ENCODE measurements around the gene ROR2. TPM values are rescaled to one million over a fixed set of nuclear protein-coding genes. Genes with fewer than 3 reads are reported as not detected.
"Not testable (repeated sequence)": the region's sequence is repeated elsewhere in the genome, so short reads cannot be mapped to it uniquely, and the experiment has no call there.

ROR2 gene
- total RNA-seq, 3 donors from 2014 or later, result 3.9 to 56.0 (median 6.5) TPM

DNA sequence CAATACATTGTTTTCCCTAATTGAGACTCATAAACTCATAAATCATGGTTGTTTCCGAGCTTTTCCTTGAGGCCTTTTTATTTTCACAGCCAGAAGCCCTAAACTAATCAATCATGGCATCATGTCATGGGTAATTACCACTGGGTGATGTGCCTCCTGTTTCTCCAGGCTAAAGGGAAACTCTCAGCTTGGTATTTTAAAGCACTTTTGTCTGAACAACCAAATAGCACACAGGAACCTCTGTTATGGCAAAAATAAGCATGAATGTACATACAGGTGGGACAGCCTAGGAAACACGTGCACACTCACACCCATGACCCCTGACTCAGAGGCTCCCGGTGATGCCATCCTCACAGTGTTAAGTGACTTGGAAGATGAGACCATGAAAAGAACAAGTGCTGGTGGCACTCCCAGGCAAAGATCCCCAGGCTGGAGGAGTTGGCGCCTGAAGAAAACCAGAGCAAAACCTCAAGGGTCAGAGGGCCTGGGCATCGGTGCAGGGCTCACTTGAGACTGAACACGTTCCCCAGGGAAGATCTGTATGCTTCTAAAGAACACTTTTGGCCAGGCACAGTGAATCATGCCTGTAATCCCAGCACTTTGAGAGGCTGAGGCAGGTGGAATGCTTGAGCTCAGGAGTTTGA, 154.3 kb downstream of the ROR2 start:
- no peaks in the 10 kb centered on the region for H3K9me3 ChIP-seq
- DNase-seq (peak in 1 of 3 donors; percentile 46), ATAC-seq (peak; percentile 66)
- peaks cover 10% of the 10 kb centered on the region for H3K4me1 ChIP-seq (ENCODE audit: low read depth)
- H3K4me3 ChIP-seq, result no peak overlapping the region
- intact Hi-C loops (cut with DNase I, micrococcal nuclease), result no loop called here
- no peaks in the 10 kb centered on the region for H3K36me3 ChIP-seq (ENCODE audit: low read depth)
- TF ChIP-seq CTCF (IDR thresholded peaks at IDR 0.05), result no peak

GRCh38 chr9:91793371-91793770, 156.7 kb downstream of the ROR2 start:
- DNase-seq; ATAC-seq; intact Hi-C loops (cut with DNase I, micrococcal nuclease): not testable (repeated sequence)

DNA sequence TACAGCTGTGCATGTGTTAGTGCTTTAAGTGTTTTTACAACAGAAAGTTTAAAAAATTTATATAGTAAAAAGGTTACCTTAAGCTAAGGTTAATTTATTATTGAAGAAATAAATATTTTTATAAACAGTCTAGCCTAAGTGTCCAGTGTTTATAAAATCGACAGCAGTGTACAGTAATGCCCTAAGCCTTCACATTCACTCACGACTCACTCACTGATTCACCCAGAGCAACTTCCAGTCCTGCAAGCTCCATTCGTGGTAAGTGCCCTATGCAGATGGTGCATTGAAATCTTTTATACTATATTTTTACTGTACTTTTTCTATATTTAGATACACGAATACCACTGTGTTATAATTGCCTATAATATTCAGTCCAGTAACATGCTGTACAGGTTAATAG, 159.1 kb downstream of the ROR2 start:
- intact Hi-C loops (cut with DNase I, micrococcal nuclease), result no loop called here
- H3K9me3 ChIP-seq, result no peaks in the 10 kb centered on the region
- no peak overlapping the region for H3K4me3 ChIP-seq
- DNase-seq, result no peak
- H3K4me1 ChIP-seq (ENCODE audit: low read depth), result no peaks in the 10 kb centered on the region
- H3K36me3 ChIP-seq (ENCODE audit: low read depth), result no peaks in the 10 kb centered on the region
- no peak for ATAC-seq
- no peak for TF ChIP-seq CTCF (IDR thresholded peaks at IDR 0.05)

More at GRCh38 chr9:91793371-91793770, 156.7 kb downstream of the ROR2 start:
- not testable (repeated sequence) for H3K36me3 ChIP-seq (ENCODE audit: low read depth); H3K4me3 ChIP-seq; H3K9me3 ChIP-seq; H3K4me1 ChIP-seq (ENCODE audit: low read depth)

- no peaks in the 10 kb centered on the region for H3K4me1 ChIP-seq (ENCODE audit: low read depth)
- H3K4me3 ChIP-seq, result no peak overlapping the region
- H3K9me3 ChIP-seq, result no peaks in the 10 kb centered on the region
- no peak for DNase-seq
- intact Hi-C loops (cut with DNase I, micrococcal nuclease), result no loop called here
- TF ChIP-seq CTCF (IDR thresholded peaks at IDR 0.05), result no peak
- H3K36me3 ChIP-seq (ENCODE audit: low read depth), result no peaks in the 10 kb centered on the region
- ATAC-seq, result no peak
Measured at GRCh38 chr9:91789941-91790340, 160.1 kb downstream of the ROR2 start.

DNA sequence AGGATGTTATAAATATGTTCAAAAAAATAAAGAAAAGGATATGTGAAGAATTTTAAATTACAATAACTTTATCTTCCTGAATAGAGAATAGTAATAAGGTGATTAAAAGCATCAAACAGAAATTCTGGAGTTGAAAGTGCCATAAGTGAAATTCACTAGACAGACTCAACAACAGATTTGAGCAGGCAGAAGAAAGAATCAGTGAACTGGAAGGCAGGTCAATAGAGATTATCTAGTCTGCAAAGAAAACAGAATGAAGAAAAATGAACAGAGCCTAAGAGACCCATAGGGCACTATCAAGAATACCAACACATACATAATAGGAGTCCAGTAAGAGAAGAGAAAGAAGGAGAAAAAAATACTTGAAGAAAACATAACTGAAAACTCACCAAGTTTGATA, 162.1 kb downstream of the ROR2 start:
- Histone ChIP-seq H3K4me1 (ENCODE audit: low read depth) (no peaks in the 10 kb centered on the region), H3K9me3 (no peaks in the 10 kb centered on the region), H3K4me3 (no peak overlapping the region), H3K36me3 (ENCODE audit: low read depth) (no peaks in the 10 kb centered on the region)
- TF ChIP-seq CTCF (IDR thresholded peaks at IDR 0.05), result no peak
- DNase-seq (no peak), ATAC-seq (no peak)
- intact Hi-C loops (cut with DNase I, micrococcal nuclease), result no loop called here

DNA sequence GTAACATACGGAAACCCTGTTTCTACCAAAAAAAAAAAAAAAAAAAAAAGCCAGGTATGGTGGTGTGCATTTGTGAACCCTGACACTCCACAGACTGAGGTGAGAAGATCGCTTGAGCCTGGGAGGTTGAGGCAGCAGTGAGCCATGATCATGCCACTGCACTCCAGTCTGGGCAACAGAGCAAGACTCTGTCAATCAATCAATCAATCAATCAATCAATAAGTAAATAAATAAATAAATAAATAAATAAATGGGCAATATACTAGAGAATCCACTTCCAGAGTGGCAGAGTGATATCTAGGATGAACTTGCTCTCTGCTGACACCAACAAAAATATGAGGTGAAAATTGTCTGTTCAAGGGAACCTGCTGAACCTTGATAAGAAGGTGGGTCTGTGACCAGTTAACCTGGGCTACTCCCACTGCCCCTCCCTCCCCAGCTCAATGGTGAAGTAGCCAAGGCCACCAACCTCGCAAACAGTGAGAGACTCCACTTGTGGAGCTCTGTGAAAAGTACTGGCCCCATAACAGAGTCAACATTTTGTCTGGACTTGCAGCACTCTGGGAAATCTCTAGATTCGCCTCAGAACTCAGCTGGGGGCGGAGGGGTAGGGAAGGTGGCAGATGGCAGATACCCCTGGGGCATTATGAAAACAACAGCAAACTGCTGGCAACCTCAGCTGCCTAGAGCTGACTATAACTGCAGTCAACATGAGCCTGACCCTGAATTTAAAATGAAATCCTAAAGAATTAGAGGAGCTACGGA, 163.7 kb downstream of the ROR2 start:
- H3K4me1 ChIP-seq (ENCODE audit: low read depth), result no peaks in the 10 kb centered on the region
- H3K9me3 ChIP-seq, result no peaks in the 10 kb centered on the region
- ATAC-seq (no peak), DNase-seq (no peak)
- H3K36me3 ChIP-seq (ENCODE audit: low read depth), result no peaks in the 10 kb centered on the region
- no peak for TF ChIP-seq CTCF (IDR thresholded peaks at IDR 0.05)
- no peak overlapping the region for H3K4me3 ChIP-seq
- intact Hi-C loops (cut with DNase I, micrococcal nuclease), result no loop called here

All from mucosa of descending colon (tissue), 3 donors.